ENCODE results near the gene COL9A3. TPM values are rescaled to one million over a fixed set of nuclear protein-coding genes. Genes with fewer than 3 reads are reported as not detected.

Gene COL9A3
- total RNA-seq, 1 donor from 2014 or later, result not detected

DNA sequence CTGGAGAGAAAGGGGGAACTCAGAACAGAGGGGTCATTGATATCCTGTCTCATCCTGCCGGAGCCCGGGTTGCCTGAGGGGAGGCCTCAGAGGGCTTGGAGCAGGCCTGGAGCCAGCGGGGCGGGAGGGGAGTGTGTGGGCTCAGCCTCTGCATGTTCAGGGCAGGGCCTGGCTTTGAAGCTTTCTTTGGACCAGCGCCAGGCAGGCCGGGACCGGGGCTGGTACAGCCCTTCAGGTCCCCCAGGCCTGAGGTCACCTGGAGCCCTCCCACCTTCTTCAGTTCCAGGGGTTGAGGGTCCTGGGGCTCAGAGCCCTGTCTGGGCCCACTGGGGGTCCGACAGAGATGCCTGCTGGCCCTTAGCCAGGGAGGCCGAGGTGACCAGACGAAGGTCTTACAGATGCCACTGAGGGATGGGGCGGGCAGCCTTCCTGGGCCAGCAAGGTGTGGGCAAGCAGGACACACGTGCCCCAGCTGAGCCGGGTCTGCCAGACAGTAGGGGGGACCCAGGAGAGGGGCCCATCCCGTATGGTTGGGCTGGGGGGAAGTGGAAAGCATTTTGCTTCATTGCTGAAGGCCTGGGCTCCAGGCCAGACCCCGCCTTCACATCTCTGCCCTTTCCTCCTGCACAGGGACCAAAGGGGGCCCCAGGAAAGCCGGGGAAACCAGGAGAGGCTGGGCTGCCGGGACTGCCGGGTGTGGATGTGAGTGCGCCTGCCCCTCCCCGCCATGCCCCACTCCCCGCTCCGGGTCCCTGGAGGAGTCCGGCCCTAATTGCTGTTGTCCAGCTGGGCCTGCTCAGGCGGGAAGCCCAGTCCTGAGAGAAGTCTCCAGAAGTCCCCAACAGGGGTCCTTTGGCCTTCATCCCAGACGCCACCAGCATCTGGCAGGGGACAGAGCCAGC lies 2.0 kb downstream of the COL9A3 start:
- Histone ChIP-seq H3K4me3 (ENCODE audit: low read depth, low read length) (no peak overlapping the region), H3K27me3 (ENCODE audit: control insufficient read depth, insufficient read depth, low read length) (peaks cover 25% of the 10 kb centered on the region), H3K36me3 (ENCODE audit: control insufficient read depth, insufficient read depth, low read length) (no peaks in the 10 kb centered on the region)
- TF ChIP-seq, protein P1, sequence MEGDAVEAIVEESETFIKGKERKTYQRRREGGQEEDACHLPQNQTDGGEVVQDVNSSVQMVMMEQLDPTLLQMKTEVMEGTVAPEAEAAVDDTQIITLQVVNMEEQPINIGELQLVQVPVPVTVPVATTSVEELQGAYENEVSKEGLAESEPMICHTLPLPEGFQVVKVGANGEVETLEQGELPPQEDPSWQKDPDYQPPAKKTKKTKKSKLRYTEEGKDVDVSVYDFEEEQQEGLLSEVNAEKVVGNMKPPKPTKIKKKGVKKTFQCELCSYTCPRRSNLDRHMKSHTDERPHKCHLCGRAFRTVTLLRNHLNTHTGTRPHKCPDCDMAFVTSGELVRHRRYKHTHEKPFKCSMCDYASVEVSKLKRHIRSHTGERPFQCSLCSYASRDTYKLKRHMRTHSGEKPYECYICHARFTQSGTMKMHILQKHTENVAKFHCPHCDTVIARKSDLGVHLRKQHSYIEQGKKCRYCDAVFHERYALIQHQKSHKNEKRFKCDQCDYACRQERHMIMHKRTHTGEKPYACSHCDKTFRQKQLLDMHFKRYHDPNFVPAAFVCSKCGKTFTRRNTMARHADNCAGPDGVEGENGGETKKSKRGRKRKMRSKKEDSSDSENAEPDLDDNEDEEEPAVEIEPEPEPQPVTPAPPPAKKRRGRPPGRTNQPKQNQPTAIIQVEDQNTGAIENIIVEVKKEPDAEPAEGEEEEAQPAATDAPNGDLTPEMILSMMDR (IDR thresholded peaks at IDR 0.05; ENCODE audit: insufficient read depth, low read length, severe bottlenecking), result no peak
- FAIRE-seq (no peak), DNase-seq (ENCODE audit: low read depth) (peak; percentile 20)

DNA sequence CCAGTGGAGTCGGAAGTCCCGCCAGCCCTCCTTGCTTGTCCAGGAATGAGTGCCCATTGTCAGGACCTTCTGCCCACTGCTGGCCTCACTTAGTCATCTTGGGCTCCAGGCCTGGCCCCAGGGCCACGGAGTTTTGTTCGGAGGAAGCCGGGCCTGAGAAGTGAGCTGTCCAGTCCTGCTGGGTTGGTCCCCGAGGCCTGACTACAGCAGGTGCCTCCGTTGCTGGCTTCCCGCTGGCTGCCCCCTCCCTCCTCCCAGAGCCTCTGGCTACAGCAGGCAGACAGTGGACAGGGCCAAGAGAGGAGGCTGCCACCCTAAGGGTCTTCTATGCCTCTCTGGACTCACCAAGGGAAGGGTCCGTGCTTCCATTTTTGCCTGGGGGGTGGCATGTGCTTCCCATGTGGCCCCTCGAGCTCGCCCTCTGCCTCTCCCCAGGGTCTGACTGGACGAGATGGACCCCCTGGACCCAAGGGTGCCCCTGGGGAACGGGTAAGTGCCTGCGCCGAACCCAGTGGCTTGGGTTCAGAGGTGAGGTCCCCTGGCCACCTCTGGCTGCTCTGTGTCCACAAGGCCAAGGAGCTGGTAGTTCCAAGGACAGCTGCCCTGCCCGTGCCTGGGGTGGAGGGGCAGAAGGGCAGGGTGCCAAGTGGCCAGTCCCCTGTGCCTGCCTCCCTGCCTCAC lies 2.8 kb downstream of the COL9A3 start:
- no peak for FAIRE-seq
- H3K4me3 ChIP-seq (ENCODE audit: low read depth, low read length), result no peak overlapping the region
- no peak for DNase-seq (ENCODE audit: low read depth)
- peaks cover 25% of the 10 kb centered on the region for H3K27me3 ChIP-seq (ENCODE audit: control insufficient read depth, insufficient read depth, low read length)
- TF ChIP-seq, protein P1 (IDR thresholded peaks at IDR 0.05; ENCODE audit: insufficient read depth, low read length, severe bottlenecking), result no peak
- no peaks in the 10 kb centered on the region for H3K36me3 ChIP-seq (ENCODE audit: control insufficient read depth, insufficient read depth, low read length)

DNA sequence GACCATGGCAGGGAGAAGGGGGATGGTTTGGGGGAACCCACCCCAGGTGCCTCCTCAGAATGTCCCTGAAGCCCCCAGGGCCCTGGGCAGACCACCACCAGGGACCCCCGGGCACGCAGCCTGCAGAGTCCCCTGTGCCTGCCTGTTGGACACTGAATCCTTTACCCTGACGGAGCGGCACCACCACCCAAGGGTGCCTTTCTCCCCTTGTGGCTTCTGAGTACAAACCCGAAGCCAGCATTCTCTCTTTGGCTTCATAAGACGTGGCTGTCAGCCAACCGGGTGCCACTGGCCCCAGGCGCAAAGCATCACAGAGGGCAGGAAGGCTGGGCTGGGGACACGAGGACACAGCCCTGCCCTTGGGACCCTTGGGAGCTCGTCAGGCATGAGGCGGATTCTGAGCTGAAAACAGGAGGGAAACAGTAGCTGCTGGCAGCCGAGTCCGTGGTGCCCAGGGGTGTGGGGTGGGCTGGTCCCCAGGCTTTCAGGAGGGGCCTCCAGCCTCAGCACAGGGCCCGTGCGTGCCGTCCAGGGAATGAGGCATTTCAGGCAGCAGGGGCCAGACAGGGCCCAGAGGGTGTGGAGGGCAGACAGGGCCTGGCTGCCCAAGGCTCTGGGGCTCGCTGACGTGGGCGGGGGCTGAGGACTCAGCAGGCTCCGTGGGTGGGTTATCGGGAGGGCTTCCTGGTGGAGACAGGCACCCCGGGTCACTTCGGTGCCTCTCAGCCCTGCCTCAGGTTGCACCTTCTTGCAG lies 3.5 kb downstream of the COL9A3 start:
- Histone ChIP-seq H3K36me3 (ENCODE audit: control insufficient read depth, insufficient read depth, low read length) (no peaks in the 10 kb centered on the region), H3K4me3 (ENCODE audit: low read depth, low read length) (no peak overlapping the region), H3K27me3 (ENCODE audit: control insufficient read depth, insufficient read depth, low read length) (peaks cover 22% of the 10 kb centered on the region)
- FAIRE-seq, result no peak
- no peak for DNase-seq (ENCODE audit: low read depth)
- TF ChIP-seq, protein P1 (IDR thresholded peaks at IDR 0.05; ENCODE audit: insufficient read depth, low read length, severe bottlenecking), result no peak

DNA sequence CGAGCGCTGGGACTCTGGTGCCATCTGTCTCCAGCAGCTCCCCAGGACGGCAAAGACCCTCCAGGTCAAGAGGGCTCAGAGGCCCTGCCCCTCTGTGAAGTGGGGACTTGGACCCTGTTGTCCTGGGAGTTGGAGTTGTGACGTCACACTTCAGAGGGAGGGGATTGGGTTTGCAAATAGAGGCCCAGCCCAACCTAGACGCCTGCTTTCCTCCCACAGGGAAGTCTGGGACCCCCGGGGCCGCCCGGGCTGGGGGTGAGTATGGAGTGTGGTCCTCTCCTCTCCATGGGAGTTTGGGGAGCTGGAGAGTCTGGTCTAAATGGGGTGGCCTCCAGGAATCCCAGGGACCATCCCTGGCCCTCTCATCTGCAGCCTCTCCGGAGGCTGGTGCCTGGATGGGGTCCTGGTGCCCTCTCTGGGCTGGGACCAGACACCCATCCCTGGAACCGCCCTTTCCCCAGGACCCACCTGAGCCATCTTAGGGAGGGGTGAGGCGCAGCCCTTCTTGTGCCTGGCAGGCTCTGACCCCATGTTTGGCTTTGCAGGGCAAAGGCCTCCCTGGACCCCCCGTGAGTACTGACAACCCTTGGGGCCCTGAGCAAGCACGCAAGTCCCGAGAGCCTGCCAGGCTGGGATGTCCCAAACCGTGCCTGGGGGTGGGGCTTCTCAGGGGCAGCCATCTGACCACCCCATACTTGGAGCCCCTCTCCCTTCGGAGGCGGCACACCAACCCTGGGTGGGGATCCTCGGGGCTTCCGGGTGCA lies 4.3 kb downstream of the COL9A3 start:
- TF ChIP-seq, protein P1 (IDR thresholded peaks at IDR 0.05; ENCODE audit: insufficient read depth, low read length, severe bottlenecking), result no peak
- H3K4me3 ChIP-seq (ENCODE audit: low read depth, low read length), result no peak overlapping the region
- FAIRE-seq, result no peak

DNA sequence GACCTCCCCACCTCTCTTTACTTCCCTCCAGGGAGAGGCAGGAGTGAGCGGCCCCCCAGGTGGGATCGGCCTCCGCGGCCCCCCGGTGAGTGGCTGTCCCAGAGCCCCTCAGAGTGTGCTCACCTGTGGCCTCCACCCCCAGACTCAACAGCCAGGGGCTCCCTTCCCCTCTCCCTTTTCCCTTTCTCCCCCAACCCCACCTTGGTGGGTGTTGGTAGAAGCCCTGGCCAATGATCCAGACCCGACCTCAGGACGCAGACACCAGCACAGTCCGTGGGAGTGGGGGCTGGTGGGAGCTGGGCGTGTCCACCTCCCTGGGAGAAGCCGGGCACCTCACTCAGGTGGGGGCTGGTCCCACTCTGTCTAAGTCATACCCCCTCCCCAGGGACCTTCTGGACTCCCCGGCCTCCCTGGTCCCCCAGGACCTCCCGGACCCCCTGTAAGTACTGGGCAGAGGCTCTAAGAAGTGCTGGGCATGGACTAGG lies 4.9 kb downstream of the COL9A3 start:
- Histone ChIP-seq H3K36me3 (ENCODE audit: control insufficient read depth, insufficient read depth, low read length) (no peaks in the 10 kb centered on the region), H3K4me3 (ENCODE audit: low read depth, low read length) (no peak overlapping the region), H3K27me3 (ENCODE audit: control insufficient read depth, insufficient read depth, low read length) (peaks cover 10% of the 10 kb centered on the region)
- FAIRE-seq (no peak), DNase-seq (ENCODE audit: low read depth) (no peak)
- TF ChIP-seq, protein P1 (IDR thresholded peaks at IDR 0.05; ENCODE audit: insufficient read depth, low read length, severe bottlenecking), result no peak

More for the DNA sequence above, 4.3 kb downstream of the COL9A3 start:
- no peak for DNase-seq (ENCODE audit: low read depth)
- Histone ChIP-seq H3K27me3 (ENCODE audit: control insufficient read depth, insufficient read depth, low read length) (peaks cover 15% of the 10 kb centered on the region), H3K36me3 (ENCODE audit: control insufficient read depth, insufficient read depth, low read length) (no peaks in the 10 kb centered on the region)

Measured in bronchial epithelial cell (primary cell).